Activated naive CD4-positive, alpha-beta T cell treated with anti-CD3 and anti-CD28 coated beads, Interleukin-2, amount 50 U/mL, for 16 hours (primary cell): ENCODE measurements around the gene C1orf53.
"Not testable (repeated sequence)": the region's sequence is repeated elsewhere in the genome, so short reads cannot be mapped to it uniquely, and the experiment has no call there.

ENCODE experiments used
- DNase-seq: peaks from one replicate; pipeline ENCODE4 v3.0.0-alpha.2; 2020

Gene C1orf53

DNA sequence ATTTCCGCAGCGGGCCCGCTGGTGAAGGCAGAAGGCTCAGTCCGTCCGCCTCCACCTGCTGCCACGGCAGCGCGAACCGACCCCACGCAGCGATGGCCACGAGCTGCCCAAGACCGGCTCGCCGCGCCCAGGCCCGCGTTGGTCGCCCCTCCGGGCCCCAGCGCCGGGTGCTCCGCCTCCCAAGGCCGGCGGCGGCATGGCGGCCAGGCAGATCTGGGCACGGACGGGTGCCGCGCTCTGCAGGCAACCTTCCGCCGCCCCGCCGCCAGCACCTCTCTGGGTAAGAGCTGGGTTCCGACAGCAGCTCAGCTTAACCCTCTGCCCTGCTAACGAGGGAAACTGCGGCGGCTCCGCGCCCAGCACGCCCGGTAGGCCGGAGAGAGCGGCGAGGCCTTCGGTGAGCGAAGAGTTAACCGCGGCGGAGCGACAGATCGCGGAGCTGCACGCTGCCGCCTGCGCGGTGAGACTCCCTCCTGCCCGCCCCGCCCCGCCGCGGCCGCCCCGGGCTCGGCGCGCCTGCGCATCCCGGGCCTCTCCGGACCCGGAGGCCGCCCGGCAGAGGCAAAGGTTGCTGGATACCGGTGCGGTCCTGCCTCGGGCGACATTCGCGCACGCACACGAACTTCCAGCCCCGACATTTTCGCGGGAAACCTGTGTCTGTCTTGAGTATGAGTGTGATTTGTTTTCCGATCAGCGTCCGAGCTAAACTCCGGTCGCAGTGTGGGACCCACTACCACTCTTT, at the start of gene C1orf53:
Gene C1orf53, plus strand, starts transcription at position 177 of the 742 bp plus-strand sequence. Its CDS starts 20 bp downstream, at position 197.
- DNase-seq = peak; percentile 82

DNA sequence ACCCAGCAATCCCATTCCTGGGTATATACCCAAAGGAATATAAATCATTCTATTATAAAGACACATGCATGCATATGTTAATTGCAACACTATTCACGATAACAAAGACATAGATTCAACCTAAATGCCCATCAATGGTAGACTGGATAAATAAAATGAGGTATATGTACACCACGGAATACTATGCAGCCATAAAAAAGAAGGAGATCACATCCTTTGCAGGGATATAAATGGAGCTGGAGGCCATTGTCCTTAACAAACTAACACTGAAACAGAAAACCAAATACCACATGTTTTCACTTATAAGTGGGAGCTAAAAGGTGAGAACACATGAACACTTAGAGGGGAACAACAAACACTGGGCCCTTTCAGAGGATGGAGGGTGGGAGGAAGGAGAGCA, 46.7 kb upstream of the C1orf53 start:
- DNase-seq = not testable (repeated sequence)

DNA sequence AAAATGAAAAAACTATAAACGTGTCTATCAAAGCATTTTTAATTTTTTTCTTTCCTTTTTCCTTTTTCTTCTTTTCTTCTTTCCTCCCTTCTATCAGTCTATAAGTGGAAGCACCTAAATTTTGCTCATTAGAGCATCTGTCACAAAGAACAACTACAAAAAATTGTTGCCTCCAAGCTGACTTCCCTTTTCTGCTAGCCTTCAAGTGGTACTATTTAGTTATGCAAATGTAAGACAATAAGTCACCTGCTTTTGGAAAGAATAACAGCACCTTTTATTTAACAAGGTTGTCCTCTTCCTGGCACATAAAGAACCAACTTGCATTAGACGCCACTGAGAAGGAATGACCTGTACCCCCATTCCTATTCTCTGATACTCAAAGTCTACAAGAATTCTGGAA, 45.0 kb upstream of the C1orf53 start:
- no peak for DNase-seq

DNA sequence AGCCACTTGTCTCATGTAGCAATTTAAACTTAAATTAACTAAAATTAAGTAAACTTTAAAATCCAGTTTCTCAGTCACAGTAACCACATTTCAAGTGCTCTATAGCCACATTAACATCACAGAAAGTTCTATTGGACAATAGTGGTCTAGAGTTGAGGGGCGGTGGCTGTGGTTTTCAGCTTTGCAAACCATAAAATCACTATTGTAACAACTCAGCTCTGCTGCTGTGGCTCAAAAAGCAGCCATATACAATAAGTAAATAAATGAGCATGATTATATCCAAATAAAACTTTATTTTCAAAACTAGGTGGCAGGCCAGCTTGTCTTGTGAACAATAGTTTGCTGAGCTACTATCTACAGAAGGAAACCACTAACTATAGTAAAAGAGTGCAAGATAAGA, 43.4 kb upstream of the C1orf53 start:
- no peak for DNase-seq

DNA sequence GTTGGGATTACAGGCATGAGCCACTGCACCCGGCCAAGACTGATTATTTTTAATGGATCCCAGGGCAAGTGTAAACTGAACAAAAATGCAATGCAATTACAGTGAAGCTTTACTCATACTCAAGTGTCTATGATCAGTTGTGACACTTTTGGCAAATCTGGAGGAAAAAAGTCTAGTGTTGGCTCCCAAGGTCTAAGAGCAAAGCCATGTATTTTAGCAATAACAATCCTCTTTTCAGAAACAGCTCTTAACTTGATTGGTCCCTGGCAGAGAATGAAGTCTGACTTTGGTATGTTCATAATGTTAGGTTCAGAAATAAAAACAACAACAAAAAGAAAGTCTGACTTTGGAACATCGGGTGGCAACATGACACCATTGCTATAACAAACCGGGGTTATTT, 40.2 kb upstream of the C1orf53 start:
- DNase-seq = no peak

DNA sequence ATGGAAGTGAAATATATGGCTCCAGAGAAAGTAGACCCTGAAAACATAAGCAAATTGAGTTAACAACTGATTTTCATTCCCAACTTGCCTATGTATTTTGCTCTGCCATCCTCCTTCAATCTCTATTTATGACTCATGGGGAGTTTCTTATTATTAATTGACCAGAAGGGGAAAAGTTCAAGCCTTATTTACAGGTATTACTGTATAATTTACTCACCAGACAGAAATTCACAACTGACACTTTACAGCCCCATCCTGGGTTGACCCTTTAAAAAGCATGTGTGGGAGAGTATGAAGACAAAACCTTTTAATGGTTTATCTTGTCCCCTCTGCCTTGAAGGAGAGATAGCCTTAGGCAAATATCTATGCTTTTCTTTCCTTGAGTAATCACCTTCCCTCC, 39.8 kb upstream of the C1orf53 start:
- DNase-seq = no peak

DNA sequence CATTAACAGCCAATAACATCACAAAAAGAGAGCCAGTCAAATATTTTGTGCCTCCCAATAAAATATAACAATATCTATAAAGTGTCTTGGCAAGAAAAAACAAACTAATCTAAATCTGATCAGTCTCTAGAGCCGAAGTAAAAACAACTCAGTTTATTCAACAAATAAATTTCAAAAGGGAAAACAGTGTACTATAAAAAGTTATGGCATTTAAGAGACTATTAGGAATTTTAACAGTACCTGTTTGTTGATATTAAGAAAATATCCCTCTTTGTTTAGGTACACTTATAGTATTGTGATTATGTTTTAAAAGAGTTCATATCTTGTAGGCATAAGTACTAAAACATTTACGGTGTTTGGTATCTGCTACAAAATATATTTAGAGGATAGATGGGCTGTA, 36.6 kb upstream of the C1orf53 start:
- DNase-seq = no peak

DNA sequence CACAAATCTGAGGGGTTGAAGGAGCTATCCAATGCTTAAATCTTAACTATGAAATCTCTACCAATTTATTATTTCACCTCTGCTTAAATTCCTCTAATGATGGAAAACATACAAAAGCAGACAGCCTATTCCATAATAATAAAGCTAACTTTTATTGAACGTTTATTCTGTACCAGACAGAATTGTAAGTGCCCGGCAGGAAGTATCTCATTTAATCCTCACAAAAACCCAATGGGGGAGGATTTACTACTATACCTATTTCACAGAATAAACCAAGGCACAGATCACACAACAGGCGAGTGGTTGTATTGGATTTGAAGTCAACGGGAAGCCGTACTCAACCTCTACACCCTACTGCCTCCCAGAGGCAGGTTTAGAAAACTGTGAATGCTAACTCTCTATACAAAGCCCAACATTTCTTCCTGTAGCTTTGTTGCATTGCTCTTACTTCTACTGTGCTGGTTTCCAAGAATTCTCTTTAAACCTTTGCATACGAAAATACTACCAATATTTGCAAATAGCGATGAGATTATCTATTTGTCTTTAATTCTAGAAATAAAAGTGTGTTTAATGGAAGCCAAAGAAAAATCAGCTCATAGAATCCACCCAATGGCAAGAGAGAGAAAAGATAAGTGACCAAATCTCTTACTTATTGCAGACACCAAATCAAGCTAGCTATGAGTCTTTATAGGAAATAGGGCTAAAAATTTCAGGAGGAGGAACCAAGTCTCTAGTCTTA, 33.5 kb upstream of the C1orf53 start:
- peak; percentile 21 for DNase-seq

DNA sequence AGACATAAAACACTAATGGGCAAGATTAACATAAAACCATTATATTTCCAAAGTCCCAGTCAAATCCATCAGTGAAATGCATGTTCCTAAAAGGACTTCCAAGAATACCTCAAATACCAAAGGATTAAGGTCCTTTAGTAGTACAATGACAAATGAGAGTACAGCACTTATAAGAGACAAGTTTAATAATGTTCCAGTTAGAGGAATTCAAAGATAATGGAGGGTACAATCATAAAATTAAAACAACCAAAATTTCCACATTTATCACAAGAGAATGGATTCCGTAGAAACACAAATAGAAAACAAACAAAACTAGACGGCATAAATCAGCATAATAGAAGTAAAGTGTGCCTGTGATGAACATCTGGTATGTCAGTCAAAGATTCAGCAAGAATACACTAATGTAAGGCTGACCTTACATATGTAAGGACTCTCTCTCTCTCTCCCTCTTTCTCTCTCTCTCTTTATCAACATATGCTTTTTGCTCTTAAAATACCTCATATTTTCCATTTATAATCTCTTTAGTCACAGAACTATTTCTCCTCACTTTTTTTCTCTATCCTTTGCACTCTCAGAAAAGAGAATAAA, 32.8 kb upstream of the C1orf53 start:
- no peak for DNase-seq

DNA sequence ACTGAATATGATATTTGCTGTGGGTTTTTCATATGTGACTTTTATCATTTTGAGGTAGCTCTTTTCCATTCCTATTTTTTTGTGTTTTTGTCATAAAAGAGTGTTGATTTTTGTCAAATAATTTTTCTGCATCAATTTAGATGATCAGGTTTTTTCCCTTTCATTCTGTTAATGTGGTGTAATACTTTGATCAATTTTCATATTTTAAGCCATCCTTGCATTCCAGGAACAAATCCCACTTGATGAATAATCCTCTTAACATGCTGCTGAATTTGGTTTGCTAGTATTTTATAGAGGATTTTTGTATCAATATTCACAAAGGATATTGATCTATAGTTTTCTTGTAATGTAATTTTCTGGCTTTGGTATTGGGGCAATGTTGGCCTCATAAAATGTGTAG, 25.5 kb upstream of the C1orf53 start:
- no peak for DNase-seq

DNA sequence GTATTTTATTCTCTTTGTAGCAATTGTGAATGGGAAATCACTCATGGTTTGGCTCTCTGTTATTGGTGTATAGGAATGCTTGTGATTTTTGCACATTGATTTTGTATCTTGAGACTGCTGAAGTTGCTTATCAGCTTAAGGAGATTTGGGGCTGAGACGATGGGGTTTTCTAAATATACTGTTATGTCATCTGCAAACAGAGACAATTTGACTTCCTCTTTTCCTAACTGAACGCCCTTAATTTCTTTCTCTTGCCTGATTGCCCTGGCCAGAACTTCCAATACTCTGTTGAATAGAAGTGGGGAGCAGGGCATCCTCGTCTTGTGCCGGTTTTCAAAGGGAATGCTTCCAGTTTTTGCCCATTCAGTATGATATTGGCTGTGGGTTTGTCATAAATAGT, 22.0 kb upstream of the C1orf53 start:
- not testable (repeated sequence) for DNase-seq

DNA sequence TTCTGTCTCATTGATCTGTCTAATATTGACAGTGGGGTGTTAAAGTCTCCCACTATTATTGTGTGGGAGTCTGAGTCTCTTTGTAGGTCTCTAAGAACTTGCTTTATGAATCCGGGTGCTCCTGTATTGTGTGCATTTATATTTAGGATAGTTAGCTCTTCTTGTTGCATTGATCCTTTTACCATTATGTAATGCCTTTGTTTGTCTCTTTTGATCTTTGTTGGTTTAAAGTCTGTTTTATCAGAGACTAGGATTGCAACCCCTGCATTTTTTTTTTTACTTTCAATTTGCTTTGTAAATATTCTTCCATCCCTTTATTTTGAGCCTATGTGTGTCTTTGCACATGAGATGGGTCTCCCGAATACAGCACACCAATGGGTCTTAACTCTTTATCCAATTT, 20.2 kb upstream of the C1orf53 start:
- not testable (repeated sequence) for DNase-seq

DNA sequence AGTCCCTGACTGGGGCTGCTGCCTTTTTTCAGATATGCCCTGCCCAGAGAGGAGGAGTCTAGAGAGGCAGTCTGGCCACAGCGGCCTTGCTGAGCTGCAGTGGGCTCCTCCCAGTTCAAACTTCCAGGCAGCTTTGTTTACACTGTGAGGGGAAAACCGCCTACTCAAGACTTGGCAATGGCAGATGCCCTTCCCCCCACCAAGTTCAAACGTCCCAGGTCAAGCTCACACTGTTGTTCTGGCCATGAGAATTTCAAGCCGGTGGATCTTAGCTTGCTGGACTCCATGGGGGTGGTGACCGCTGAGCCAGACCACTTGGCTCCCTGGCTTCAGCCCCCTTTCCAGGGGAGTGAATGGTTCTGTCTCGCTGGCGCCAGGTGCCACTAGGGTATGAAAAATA, 18.3 kb upstream of the C1orf53 start:
- DNase-seq = no peak

DNA sequence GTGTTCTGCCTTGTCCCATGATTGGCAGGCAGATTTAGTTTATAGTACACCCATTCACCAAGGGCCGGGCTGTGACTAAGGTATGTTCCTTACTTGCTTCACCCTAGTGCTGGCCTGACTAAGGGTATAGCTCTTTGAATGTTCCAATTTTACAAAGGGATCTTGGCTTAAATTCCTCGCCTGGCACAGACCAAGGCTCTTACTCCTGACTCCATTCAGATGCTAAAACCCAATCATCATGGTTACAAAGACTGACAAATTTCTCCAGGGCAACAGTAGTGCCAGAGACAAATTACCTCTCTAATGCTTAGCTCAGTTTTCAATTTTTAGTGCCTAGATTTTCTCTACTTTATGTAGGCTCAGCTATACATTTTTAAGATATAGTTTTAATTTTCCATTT, 11.5 kb upstream of the C1orf53 start:
- DNase-seq = no peak

DNA sequence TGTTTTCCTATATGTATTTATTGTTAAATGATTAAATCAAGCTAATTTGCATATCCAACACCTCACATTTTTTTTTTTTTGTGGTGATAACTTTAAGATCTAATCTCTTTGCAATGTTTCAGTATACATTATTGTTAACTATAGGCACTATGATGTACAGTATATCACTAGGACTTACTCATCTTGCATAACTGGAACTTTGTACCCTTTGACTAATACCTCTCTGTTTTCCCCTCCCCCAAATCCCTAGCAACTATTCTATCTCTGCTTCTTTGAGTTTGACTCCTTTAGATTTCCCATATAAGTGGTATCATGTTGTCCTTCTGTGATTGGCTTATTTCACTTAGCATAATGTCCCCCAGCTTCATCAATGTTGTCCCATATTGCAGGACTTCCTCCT, 9.7 kb upstream of the C1orf53 start:
- DNase-seq = no peak

DNA sequence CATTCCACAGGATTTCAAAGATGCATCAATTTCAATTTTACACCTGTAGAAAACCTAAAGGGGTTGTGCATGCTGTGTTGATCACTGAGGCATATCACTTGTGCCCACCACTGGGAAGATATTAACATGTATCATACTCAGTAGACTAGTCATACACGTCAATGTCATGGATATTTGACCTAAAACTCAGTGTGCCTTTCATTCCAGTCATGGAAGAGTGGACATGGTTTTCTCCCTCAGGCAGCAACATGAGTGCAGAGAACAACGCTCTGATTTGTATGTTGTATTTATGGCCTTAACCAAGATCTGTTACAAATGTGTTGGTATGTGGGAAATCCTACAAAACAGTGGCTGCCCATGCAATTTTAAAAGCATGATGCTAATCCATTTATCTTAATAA, 6.1 kb upstream of the C1orf53 start:
- DNase-seq = no peak

DNA sequence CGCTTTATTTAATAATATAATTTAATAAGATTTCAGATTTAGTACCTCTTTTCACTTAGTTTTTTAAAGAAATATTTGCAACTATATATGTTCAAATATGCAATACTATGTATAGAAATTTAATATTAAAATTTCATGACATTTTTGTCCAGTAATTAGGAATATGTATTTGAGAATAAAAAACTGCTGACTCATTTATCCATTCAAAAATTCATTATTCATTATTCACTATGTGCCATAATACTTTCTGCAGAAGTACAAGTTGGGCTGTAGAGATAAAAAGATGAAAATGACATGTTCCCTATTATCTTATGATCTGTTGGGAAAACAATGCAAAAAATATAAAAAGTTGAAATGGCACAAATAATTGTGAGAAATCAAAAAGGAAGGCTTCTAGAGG, 3.4 kb upstream of the C1orf53 start:
- no peak for DNase-seq

DNA sequence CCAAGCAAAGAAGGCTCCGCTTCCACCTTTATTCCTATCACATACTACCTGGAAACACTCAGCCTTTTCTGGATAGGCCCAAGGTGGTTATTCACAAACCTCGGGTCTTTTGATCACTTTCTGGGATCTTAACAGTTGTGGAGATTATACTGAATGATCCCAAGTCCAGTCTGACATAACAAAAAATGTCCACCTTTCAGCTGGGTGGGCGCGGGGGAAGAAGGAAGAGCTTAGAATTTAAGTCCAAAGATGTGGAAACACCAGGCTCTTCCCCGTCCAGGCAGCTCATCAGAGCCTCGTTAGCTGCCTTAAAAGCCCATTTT, 338 bp upstream of the C1orf53 start:
- DNase-seq = no peak

DNA sequence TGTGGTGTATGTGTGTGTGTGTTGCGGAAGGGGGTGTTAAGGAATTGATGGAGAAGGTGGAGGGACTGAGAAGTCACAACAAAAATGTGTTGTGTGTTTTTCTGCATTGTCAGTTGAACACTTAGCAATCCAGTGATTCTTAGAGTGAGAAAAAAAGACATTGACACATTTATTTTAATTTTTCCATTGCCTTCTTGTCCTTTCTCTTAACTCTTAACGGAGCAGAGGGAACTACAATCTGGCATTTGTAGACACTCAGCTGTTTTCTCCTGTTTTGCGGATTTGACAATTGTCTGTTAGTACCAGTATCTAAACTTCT, 725 bp downstream of the C1orf53 start:
- DNase-seq = no peak

DNA sequence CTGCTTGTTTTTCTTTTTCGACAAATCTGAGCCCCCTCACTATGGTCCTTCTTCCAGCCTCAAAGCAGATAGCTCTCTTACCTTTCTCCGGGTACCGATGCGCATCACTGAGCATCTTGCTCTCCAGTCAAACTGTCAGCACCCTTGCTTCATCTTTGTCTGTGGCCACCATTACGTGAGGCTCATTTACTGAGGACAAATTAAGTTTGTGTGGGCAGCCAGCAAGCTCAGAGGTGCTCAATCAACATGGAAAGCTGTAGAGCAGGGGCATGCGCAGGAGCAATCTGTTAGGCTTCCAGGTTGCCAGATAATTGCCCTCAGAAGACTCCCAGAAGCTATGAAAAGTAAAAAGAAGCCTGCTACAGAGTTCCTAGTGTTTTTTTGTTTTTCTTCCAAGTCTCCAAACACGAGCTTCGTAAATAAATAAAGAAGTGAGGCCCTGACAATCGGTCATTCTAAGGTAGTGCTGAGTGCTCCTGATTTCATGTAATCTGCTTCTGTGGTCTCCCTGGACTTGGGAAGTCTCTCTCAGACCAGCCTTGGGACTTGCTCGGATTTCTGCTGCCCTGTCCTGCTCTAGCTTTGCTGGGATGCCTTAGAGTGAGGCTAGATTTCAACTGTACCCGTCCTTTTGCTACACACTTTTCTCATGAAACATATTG, 1.8 kb downstream of the C1orf53 start:
- DNase-seq = no peak

DNA sequence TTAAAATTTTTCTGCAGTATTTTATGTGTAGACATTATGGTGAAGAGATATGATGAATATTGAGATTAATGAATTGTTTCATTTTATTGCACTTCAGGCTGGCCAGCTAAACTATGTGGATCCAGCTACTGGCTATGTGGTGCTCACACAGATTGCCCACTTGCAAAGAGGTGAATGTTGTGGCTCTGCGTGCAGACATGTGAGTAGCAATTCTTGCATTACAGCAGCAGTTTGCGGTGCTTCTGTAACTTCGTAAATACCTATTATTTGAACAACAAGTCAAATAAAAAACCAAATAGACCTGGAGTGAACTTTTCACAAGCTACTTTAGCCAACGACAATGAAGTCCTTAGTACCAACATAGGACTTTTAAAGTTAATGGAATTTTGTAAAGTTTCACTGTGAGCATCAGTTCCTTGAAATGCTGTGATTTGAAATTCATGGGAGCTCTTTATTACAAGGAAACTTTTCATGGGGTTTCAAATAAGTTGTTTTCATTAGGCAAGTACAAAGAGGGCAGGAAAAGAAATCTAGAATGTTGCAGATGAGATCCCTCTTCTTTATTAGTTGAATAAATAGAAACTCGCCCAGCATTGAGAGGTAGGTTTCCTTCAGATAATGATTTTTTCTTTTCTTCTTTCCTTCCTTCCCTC, 3.4 kb downstream of the C1orf53 start:
- DNase-seq = no peak

DNA sequence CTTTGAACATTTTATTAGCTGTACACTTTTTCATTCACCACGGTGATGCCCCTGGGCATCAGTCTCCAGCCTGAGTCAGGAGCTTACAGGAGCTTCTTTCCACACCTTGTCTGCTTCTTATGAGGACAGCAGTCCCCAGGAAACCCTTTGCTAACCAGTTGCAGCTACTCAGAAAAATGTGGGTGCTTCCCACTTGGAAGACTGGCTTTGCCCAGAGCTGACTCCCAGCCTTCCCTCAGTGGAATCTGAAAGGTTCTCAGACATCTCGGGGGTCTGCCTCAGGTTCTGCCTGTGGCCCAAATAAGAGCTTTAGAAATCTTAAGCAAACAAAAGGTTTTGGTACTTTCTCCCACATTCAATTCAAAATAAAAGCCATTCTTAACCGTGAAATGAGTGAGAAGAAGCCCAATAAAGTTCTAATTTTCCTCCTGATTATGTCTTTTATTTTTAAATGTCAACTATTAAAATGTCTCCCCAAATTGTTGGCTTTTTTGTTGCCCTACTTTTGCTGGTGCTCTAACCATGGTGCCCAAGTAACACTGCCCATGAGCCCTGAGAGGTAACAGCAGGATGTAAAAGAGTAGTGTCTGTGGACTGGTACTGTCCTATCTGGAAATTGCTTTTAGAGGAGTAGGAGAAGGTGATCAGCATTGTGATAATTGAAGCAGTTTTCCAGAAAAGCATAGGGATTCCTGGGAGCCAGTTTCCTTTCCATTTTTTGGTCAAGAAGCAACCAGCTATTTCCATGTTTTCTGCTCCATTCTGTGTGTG, 5.6 kb downstream of the C1orf53 start:
- no peak for DNase-seq
